ENCODE measurements around the gene UBE2O.

DNA sequence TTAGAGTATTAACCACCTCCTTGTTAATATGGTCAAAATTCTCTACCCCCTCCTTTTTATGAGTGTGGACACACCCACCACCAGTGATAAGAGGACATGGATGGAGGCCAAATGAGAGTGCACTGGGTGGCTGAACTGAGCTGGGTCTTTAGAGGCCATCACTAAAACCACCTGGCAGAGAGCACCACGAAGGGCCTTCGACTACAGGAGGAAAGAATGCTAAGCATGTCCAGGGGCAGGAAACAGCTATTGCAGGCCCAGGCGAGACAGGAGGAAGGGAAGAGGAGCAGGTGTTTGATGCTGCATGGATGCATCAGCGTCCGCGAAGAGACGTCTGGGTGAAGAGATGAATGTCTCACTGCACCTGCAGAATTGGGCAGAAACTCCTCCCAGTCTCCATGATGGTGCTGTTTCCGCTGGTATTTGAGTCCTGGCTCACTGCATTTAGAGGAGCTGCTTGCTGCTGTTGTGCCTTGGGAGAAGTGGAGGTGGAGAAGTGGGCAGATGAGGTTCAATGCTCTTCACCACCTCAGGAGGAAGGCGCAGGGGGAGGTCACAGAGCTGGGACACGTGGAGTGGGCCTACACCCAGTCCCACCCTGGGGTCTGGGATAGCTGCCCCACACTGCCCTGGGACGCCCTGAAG, 35.3 kb downstream of the UBE2O start:
- TF ChIP-seq, protein P1, sequence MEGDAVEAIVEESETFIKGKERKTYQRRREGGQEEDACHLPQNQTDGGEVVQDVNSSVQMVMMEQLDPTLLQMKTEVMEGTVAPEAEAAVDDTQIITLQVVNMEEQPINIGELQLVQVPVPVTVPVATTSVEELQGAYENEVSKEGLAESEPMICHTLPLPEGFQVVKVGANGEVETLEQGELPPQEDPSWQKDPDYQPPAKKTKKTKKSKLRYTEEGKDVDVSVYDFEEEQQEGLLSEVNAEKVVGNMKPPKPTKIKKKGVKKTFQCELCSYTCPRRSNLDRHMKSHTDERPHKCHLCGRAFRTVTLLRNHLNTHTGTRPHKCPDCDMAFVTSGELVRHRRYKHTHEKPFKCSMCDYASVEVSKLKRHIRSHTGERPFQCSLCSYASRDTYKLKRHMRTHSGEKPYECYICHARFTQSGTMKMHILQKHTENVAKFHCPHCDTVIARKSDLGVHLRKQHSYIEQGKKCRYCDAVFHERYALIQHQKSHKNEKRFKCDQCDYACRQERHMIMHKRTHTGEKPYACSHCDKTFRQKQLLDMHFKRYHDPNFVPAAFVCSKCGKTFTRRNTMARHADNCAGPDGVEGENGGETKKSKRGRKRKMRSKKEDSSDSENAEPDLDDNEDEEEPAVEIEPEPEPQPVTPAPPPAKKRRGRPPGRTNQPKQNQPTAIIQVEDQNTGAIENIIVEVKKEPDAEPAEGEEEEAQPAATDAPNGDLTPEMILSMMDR (IDR thresholded peaks at IDR 0.05; ENCODE audit: low read depth, low read length) = no peak
- TF ChIP-seq EZH2phosphoT487 (IDR thresholded peaks at IDR 0.05; ENCODE audit: low read depth) = no peak
